ENCODE data around the gene XCL2.

GRCh38 chr1:168498956-168499687 lies 44.7 kb downstream of the XCL2 start:
- no peak for TF ChIP-seq POLR2A (IDR thresholded peaks at IDR 0.05; ENCODE audit: extremely low read depth, insufficient read length)
- no peak for TF ChIP-seq CTCF (IDR thresholded peaks at IDR 0.05; ENCODE audit: low read depth, low read length)

All from NB4 (cell line).